ENCODE data around the gene DET1.
"Not testable (repeated sequence)": the region's sequence is repeated elsewhere in the genome, so short reads cannot be mapped to it uniquely, and the experiment has no call there.

The DET1 gene

GRCh38 chr15:88546248-88547129, at the start of gene DET1:
Gene DET1 (minus strand): TSS chr15:88546681. CDS start chr15:88531705, 14,976 bp downstream.
- peak; percentile 91 for DNase-seq

- no peak for DNase-seq
Observed at GRCh38 chr15:88591384-88591783, 44.9 kb upstream of the DET1 start.

- DNase-seq = no peak
Observed at GRCh38 chr15:88590759-88591158, 44.3 kb upstream of the DET1 start.

DNA sequence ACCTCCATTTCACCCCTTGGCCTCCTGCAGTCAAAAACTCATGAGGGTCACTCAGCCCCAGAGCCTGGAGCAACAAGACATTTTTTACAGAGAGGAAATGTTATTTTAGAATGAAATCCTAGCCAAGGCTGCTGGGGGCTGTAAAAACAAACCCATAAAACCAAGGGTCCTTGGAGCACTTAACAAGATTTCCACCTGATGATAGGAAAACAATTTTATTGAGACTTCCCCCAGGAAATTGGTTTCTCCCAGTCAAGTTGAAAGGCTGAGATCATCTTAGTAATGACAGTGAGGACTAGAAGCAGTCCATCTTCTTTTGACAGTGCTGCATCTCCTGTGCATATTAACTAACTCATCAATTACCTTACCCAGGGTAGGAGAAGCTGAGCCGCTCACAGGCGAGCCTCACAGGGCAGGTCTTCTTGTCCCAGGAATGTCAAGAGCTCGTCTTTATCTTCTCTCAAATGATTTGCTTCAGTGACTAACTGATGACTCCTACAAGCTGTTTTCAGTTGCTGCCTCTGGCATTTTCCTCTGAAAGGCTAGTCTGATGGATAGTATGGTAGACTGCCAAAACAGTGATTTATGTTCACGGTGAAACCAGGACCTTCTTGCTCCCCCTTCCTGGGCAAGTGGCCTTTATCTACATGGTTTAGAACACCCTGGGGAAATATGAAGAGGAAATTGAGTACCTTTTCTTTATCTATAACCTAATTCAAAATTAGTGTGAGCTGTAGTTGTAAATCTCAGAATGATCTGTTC, 40.1 kb upstream of the DET1 start:
- DNase-seq = no peak

GRCh38 chr15:88580532-88580931, 34.1 kb upstream of the DET1 start:
- no peak for DNase-seq

DNA sequence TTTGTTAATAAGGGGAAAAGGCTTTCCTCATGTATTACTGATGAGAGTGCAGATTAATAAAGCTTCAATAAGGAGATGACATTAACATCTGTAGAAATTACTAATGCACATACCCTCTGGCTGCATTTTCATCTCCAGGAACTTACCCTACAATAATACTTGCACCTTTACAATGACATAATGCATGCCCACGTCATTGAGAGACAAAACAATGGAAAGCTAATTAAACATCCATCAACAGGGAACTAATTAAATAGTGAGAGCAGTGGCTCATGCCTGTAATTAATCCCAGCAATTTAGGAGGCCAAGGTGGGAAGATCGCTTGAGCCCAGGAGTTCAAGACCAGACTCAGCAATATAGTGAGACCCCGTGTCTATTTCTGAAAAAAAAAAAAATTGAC, 32.8 kb upstream of the DET1 start:
- DNase-seq = no peak

DNA sequence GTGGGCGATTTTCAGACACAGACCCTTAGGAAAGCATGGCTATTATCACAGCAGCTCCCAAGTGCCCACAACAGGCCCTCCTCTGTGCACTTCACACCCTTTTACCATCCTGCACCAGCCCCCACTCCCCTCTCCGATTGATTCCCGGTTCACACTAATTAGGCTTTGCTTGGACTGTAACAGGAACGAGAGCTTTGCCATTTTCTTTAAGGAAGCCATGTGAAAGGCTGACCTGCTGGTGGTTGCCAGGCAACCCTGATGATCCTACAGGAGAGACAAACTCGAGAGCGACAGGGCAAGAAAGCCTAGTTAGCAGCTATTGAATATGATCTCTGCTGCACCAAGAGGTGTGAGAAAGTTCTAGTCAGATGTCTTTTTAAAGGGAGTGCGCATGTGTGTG, 28.2 kb upstream of the DET1 start:
- no peak for DNase-seq

GRCh38 chr15:88574077-88574476, 27.6 kb upstream of the DET1 start:
- DNase-seq = no peak

- DNase-seq = no peak
Observed at GRCh38 chr15:88571852-88572259, 25.4 kb upstream of the DET1 start.

DNA sequence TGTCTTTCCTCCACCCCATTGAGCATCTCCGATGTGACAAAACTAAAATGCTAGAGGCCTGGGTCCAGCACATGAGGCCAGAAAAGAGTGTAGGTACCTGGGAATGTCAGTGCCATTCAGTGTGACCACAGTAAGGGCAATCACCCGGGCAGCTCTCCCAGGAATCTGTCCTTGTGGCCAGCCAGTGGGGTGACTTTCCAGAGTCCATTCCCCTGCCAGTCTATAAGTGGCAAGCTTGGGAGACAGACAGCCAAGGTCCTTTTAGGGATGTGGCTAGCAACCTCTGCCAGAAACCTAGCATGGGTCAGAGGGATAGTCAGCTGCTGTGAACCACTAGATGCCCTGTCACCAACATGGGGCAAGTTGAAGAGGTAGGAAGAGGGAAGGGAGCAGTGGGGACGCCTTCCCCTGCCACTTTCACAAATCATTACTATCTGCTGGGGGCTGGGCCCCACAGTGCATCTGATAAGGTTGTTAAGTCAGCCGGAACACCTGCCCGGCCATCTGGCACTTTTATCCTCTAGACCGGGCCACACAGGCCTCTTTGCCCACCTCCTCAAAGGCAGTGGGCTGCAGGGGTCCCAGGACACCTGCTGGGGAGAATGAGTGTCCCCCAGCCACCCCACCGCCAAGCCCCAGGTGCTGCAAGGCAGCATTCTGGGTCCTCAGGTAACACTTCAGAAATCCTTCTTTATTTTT, 24.8 kb upstream of the DET1 start:
- DNase-seq = no peak

- no peak for DNase-seq
Observed at GRCh38 chr15:88568589-88568988, 22.1 kb upstream of the DET1 start.

GRCh38 chr15:88564741-88565140, 18.3 kb upstream of the DET1 start:
- no peak for DNase-seq

DNA sequence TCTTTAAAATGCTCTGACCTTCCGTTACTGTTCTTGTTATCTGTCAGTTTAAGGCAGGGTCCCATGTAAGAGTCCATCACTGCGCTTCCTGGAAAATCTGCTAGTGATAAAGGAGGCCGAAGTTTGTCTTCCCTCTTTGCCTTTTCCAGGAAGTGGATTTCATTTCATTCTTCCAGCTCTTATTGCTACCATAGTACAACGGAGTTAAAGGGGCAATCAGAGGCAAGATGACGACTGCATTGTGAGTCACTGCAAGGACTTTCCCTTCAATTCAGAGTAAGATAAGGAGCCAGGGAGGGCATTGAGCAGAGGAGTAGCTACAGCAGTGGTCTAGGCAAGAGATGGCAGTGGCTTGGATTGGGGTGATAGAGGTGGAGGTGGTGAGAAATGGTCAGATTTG, 17.2 kb upstream of the DET1 start:
- DNase-seq = no peak

DNA sequence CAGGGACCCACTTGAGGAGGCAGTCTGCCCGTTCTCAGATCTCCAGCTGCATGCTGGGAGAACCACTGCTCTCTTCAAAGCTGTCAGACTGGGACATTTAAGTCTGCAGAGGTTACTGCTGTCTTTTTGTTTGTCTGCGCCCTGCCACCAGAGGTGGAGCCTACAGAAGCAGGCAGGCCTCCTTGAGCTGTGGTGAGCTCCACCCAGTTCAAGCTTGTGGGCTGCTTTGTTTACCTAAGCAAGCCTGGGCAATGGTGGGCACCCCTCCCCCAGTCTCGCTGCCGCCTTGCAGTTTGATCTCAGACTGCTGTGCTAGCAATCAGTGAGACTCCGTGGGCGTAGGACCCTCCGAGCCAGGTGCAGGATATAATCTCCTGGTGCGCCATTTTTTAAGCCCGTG, 13.1 kb upstream of the DET1 start:
- DNase-seq = not testable (repeated sequence)

DNA sequence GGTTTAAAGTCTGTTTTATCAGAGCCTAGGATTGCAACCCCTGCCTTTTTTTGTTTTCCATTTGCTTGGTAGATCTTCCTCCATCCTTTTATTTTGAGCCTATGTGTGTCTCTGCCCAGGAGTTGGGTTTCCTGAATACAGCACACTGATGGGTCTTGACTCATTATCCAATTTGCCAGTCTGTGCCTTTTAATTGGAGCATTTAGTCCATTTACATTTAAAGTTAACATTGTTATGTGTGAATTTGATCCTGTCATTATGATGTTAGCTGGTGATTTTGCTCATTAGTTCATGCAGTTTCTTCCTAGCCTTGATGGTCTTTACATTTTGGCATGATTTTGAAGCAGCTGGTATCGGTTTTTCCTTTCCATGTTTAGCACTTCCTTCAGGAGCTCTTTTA, 11.5 kb upstream of the DET1 start:
- DNase-seq = not testable (repeated sequence)

- DNase-seq = not testable (repeated sequence)
Observed at GRCh38 chr15:88548009-88548408, 1.5 kb upstream of the DET1 start.

GRCh38 chr15:88545578-88546247, 768 bp downstream of the DET1 start:
- DNase-seq = not testable (repeated sequence)

DNA sequence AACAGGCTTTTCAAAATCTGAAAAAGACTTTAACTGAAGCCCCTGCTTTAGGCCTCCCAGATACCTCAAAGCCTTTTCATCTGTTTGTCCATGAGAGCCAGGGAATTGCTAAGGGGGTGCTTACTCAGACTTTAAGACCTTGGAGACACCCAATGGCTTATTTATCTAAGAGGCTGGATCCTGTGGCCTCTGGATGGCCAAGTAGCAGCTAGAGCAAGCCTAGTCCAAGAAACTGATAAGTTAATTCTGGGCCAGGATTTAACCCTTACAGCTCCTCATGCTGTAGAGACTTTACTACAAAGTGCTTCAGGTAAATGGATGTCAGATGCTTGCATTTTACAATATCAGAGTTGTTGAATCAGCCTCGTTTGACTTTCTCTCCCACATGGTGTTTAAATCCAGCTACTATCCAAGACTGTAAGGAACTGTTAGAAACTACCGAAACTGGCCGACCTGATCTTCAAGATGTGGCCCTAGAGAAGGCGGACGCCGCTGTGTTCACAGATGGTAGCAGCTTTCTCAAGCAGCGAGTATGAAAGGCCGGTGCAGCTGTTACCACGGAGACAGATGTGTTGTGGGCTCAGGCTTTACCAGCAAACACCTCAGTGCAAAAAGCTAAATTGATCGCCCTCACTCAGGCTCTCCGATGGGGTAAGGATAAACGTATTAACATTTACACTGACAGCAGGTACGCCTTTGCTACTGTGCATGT, 3.3 kb downstream of the DET1 start:
- DNase-seq = no peak

- DNase-seq = no peak
Observed at GRCh38 chr15:88542342-88542733, 4.1 kb downstream of the DET1 start.

DNA sequence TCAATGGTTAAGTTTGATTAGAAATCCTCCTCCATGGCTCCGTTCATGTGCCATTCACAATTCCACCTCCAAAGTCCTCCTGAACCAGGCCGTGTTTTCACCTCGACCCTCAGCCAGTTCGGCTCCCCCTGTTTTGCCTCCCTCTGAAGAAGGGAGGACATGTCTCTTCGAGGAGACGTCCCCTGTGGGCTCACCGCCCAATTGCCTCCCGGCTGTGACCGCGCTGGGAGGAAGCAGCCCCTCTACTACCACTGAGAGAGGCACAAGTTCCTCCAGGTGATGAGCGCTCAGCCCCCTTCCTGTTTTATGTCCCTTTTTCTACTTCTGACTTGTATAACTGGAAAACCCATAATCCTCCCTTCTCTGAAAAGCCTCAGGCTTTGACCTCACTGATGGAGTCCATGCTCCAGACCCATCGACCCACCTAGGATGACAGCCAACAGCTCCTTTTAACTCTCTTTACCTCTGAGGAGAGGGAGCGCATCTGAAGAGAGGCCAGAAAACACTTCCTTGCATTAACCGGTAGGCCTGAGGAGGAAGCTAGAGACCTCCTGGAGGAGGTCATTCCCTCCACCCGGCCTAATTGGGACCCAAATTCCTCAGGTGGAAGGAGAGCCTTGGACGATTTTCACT, 4.7 kb downstream of the DET1 start:
- DNase-seq = no peak

- not testable (repeated sequence) for DNase-seq
Observed at GRCh38 chr15:88541111-88541510, 5.4 kb downstream of the DET1 start.

DNA sequence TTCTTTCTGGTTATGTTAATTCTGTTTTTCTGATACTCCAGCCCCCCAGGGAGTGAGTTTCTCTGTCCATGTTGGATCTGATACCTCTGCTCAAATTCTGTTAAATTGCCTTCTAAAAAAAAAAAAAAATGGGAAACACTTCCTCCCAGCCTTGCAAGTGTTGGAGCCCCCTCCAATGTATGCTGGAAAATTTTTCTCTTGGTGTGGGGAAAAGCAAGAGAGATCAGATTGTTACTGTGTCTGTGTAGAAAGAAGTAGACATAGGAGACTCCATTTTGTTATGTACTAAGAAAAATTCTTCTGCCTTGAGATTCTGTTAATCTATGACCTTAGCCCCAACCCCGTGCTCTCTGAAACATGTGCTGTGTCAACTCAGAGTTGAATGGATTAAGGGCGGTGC, 6.1 kb downstream of the DET1 start:
- not testable (repeated sequence) for DNase-seq

Data from GF-D8 (cell line).